IMR-90 (cell line): Measurements from ENCODE around the gene NOTCH3. TPM values are rescaled to one million over a fixed set of nuclear protein-coding genes. Genes with fewer than 3 reads are reported as not detected.
A peak's percentile ranks its signal among the peaks of the same experiment; 100 is the strongest.

ENCODE experiments used
- ATAC-seq: fragments of 200-7000 bp; cut with Tn5 transposase; 2 replicates; pipeline ENCODE4 v1.9.1; 2020; ENCODE audit warnings: low read depth, mild to moderate bottlenecking, moderate library complexity
- BruUV-seq: library from RNA; stranded (reverse); fragments of 400-500 nt; replicated peaks from 2 replicates; lab custom pipeline; 2021; lab: Mats Ljungman, UMichigan
- CTCF ChIA-PET: fragments of 300-600 bp; formaldehyde crosslinking; extraction: SDS; loops from one replicate; lab custom pipeline; 2021; ENCODE audit warnings: antibody characterized with exemption; lab: Yijun Ruan, JAX
- POLR2A ChIA-PET: fragments of 300-600 bp; sonication (Branson Sonifier 250); formaldehyde crosslinking; loops from one replicate; lab custom pipeline; 2022; ENCODE audit warnings: antibody characterized with exemption; ENCODE audit not compliant: unreplicated experiment; lab: Charles Lee
- DNase-seq: peaks from one replicate; pipeline ENCODE4 v3.0.0; 2013
- H2AFZ ChIP-seq: replicated peaks from 2 replicates; pipeline ENCODE3; 2013; ENCODE audit warnings: low read length, mild to moderate bottlenecking; ENCODE audit not compliant: poor library complexity
- H2AK5ac ChIP-seq: 2 replicates; pipeline ENCODE4 v1.6.1; 2013; ENCODE audit warnings: low read depth, low read length, inconsistent platforms
- H2AK9ac ChIP-seq: replicated peaks from 2 replicates; pipeline ENCODE3; 2013; ENCODE audit warnings: mild to moderate bottlenecking, low read depth, low read length, moderate library complexity; ENCODE audit not compliant: poor library complexity
- H2BK120ac ChIP-seq: 2 replicates; pipeline ENCODE4 v1.6.1; 2013; ENCODE audit warnings: low read depth, low read length, inconsistent platforms
- H2BK15ac ChIP-seq: 3 replicates; pipeline ENCODE4 v1.6.1; 2013; ENCODE audit warnings: low read depth, low read length, inconsistent platforms
- H2BK20ac ChIP-seq: 2 replicates; pipeline ENCODE4 v1.6.1; 2013; ENCODE audit warnings: low read depth, mild to moderate bottlenecking, inconsistent platforms, low read length, moderate library complexity
- H2BK5ac ChIP-seq: 2 replicates; pipeline ENCODE4 v1.6.1; 2013; ENCODE audit warnings: mild to moderate bottlenecking, low read depth, low read length, inconsistent platforms; ENCODE audit not compliant: poor library complexity, severe bottlenecking
- H3K14ac ChIP-seq: replicated peaks from 2 replicates; pipeline ENCODE4 v1.6.1; 2013; ENCODE audit warnings: low read depth, low read length, inconsistent platforms
- H3K18ac ChIP-seq: 2 replicates; pipeline ENCODE4 v1.6.1; 2013; ENCODE audit warnings: low read depth, low read length, control low read depth
- H3K23ac ChIP-seq: 2 replicates; pipeline ENCODE4 v1.6.1; 2013; ENCODE audit warnings: low read depth, low read length, inconsistent platforms
- H3K27ac ChIP-seq: 2 replicates; pipeline ENCODE4 v1.5.1; 2013; ENCODE audit warnings: mild to moderate bottlenecking, control low read depth, low read length; ENCODE audit not compliant: insufficient read depth
- H3K27me3 ChIP-seq: 2 replicates; pipeline ENCODE4 v1.6.1; 2013; ENCODE audit warnings: low read length; ENCODE audit not compliant: control insufficient read depth, insufficient read depth
- H3K36me3 ChIP-seq: 2 replicates; pipeline ENCODE4 v1.6.1; 2013; ENCODE audit warnings: low read length, mixed read lengths; ENCODE audit not compliant: control insufficient read depth, insufficient read depth
- H3K4ac ChIP-seq: 2 replicates; pipeline ENCODE4 v1.6.1; 2013; ENCODE audit warnings: low read depth, low read length, inconsistent platforms
- H3K4me1 ChIP-seq: 2 replicates; pipeline ENCODE4 v1.6.1; 2013; ENCODE audit warnings: low read length, mixed read lengths; ENCODE audit not compliant: control insufficient read depth, insufficient read depth
- H3K4me2 ChIP-seq: 2 replicates; pipeline ENCODE4 v1.6.1; 2013; ENCODE audit warnings: low read depth, mild to moderate bottlenecking, control low read depth, low read length, moderate library complexity
- H3K4me3 ChIP-seq: 2 replicates; pipeline ENCODE4 v1.5.1; 2013; ENCODE audit warnings: low read depth, mild to moderate bottlenecking, control low read depth, low read length, moderate library complexity; ENCODE audit not compliant: insufficient read depth
- H3K56ac ChIP-seq: 2 replicates; pipeline ENCODE4 v1.6.1; 2013; ENCODE audit warnings: low read length, inconsistent platforms; ENCODE audit not compliant: insufficient read depth; ENCODE audit errors: extremely low read depth
- H3K79me1 ChIP-seq, 2 experiments: 2 replicates each; pipeline ENCODE4 v1.6.1; 2013; ENCODE audit warnings: low read length in 2 of 2, inconsistent platforms in 1 of 2, low read depth in 1 of 2
- H3K9ac ChIP-seq: 2 replicates; pipeline ENCODE4 v1.6.1; 2013; ENCODE audit warnings: low read depth, low read length, control low read depth
- H3K9me1 ChIP-seq: 2 replicates; pipeline ENCODE4 v1.6.1; 2013; ENCODE audit warnings: low read length, inconsistent platforms; ENCODE audit not compliant: insufficient read depth
- H3K9me3 ChIP-seq: 2 replicates; pipeline ENCODE4 v1.6.1; 2013; ENCODE audit warnings: low read length; ENCODE audit not compliant: control insufficient read depth, insufficient read depth
- H4K20me1 ChIP-seq: 2 replicates; pipeline ENCODE4 v1.6.1; 2013; ENCODE audit warnings: low read length, inconsistent platforms; ENCODE audit not compliant: insufficient read depth
- H4K5ac ChIP-seq: 2 replicates; pipeline ENCODE4 v1.6.1; 2013; ENCODE audit warnings: mild to moderate bottlenecking, low read depth, low read length, control low read depth
- H4K8ac ChIP-seq, 2 experiments: 2 replicates each; pipeline ENCODE4 v1.6.1; 2013; ENCODE audit warnings: low read depth in 2 of 2, low read length in 2 of 2, control low read depth in 1 of 2, inconsistent platforms in 1 of 2
- H4K91ac ChIP-seq: 2 replicates; pipeline ENCODE4 v1.6.1; 2013; ENCODE audit warnings: low read depth, low read length, inconsistent platforms; ENCODE audit not compliant: insufficient read depth
- BHLHE40 ChIP-seq: fragments of 150-350 bp; IDR thresholded peaks from 2 replicates; pipeline ENCODE4 v1.6.1; 2016; ENCODE audit warnings: mild to moderate bottlenecking, low read depth, low read length
- CEBPB ChIP-seq: IDR thresholded peaks from 2 replicates; pipeline ENCODE4 v1.6.1; 2012; ENCODE audit warnings: low read depth, low read length, improper control_type of control experiment
- CHD1 ChIP-seq: IDR thresholded peaks from 2 replicates; pipeline ENCODE4 v1.6.1; 2012; ENCODE audit warnings: low read depth, low read length, improper control_type of control experiment
- CTCF ChIP-seq: conservative IDR thresholded peaks from 2 replicates; pipeline ENCODE4 v1.5.1; 2012; ENCODE audit warnings: mild to moderate bottlenecking, low read depth, low read length, improper control_type of control experiment
- FOS ChIP-seq: fragments of 150-350 bp; IDR thresholded peaks from 2 replicates; pipeline ENCODE4 v1.6.1; 2016; ENCODE audit warnings: low read depth, low read length
- MAFK ChIP-seq: IDR thresholded peaks from 2 replicates; pipeline ENCODE4 v1.6.1; 2012; ENCODE audit warnings: low read depth, low read length, improper control_type of control experiment
- MAZ ChIP-seq: IDR thresholded peaks from 2 replicates; pipeline ENCODE4 v1.6.1; 2012; ENCODE audit warnings: low read depth, mild to moderate bottlenecking, low read length, improper control_type of control experiment, moderate library complexity, borderline replicate concordance
- MXI1 ChIP-seq: IDR thresholded peaks from 2 replicates; pipeline ENCODE4 v1.6.1; 2012; ENCODE audit warnings: low read depth, mild to moderate bottlenecking, low read length, moderate library complexity, borderline replicate concordance
- RFX5 ChIP-seq: IDR thresholded peaks from 2 replicates; pipeline ENCODE4 v1.8.0; 2012; ENCODE audit warnings: low read depth, mild to moderate bottlenecking, low read length, moderate library complexity
- SMC3 ChIP-seq: fragments of 150-350 bp; IDR thresholded peaks from 2 replicates; pipeline ENCODE4 v1.6.1; 2016; ENCODE audit warnings: low read depth, mild to moderate bottlenecking, antibody characterized with exemption, low read length, moderate library complexity
- USF2 ChIP-seq: fragments of 150-350 bp; IDR thresholded peaks from 2 replicates; pipeline ENCODE4 v1.6.1; 2017; ENCODE audit warnings: mild to moderate bottlenecking, antibody characterized with exemption, low read length, low read depth
- whole genome bisulfite sequencing, 2 experiments: methylation state at CpG; one replicate each; pipeline versions ENCODE4 v1.1.5 to v1.1.7; 2013; ENCODE audit warnings: missing lambda C conversion rate in 2 of 2; ENCODE audit not compliant: insufficient read length in 1 of 2; ENCODE audit errors: extremely low coverage in 2 of 2; 5-methylcytosine and 5-hydroxymethylcytosine counted together
- dilution Hi-C: fragments of 300-500 bp; cut with HindIII; formaldehyde crosslinking; loops from one replicate; pipeline ENCODE4 v1.14.3; 2018; ENCODE audit warnings: low sequenced_read_pairs; ENCODE audit not compliant: unreplicated experiment
- in situ Hi-C: fragments of 300-500 bp; cut with MboI; formaldehyde crosslinking; loops from 3 replicates; pipeline ENCODE4 v1.14.3; 2019; ENCODE audit warnings: low sequenced_read_pairs, inconsistent platforms, mixed read lengths
- intact Hi-C: fragments of 100-400 bp; cut with micrococcal nuclease; formaldehyde crosslinking; loops from 2 replicates; pipeline ENCODE4 v1.10.0; 2022
- polyA plus RNA-seq, 3 experiments: library from polyadenylated mRNA; depleted of rRNA; stranded (reverse); fragments of >200 nt; gene quantifications; 2 replicates each; pipeline ENCODE4 v1.2.3, GENCODE V29; 2012; ENCODE audit warnings: low replicate concordance in 1 of 3
- total RNA-seq: library from RNA; depleted of rRNA; stranded (reverse); fragments of >200 nt; gene quantifications from 2 replicates; pipeline ENCODE4 v1.2.3, GENCODE V29; 2012

The NOTCH3 gene
- total and polyA plus RNA-seq, 2 of the 4 experiments (the other 2 are of a cell fraction), result 5.9 to 25.1 TPM

- H3K9me3 ChIP-seq, result no peaks in the 10 kb centered on the region
- intact Hi-C loops, result loop anchor here (5.0 kb wide), 1 partner anchor 57 kb away; no protein-coding TSS in a partner anchor
- H3K4me2 ChIP-seq, result peak overlapping the region; percentile 50
These were observed 5.9 kb downstream of the NOTCH3 start for GRCh38 chr19:15194938-15195337.

More at GRCh38 chr19:15194938-15195337, 5.9 kb downstream of the NOTCH3 start:
- Histone ChIP-seq H3K9ac (no peak overlapping the region), H2BK5ac (no peak overlapping the region), H2BK20ac (no peak overlapping the region), H2AFZ (peak overlapping the region; percentile 71), H3K14ac (0 out of 2 replicates have a peak overlapping the region, but pooled peaks have one; percentile 25), H4K20me1 (peaks cover 22% of the 10 kb centered on the region), H3K4me1 (peaks cover 13% of the 10 kb centered on the region), H2AK9ac (peak overlapping the region; percentile 89), H3K23ac (peak overlapping the region; percentile 31; the same call in 1 of the 2 replicates), H3K4ac (peak overlapping the region; percentile 28), H2BK120ac (no peak overlapping the region), H2AK5ac (peak overlapping the region; percentile 54), H2BK15ac (no peak overlapping the region; the same call in 2 of the 3 replicates), H4K8ac (peak overlapping the region in 1 of 2 experiments; percentile 32; a peak in 1 of 4 replicates), H3K18ac (no peak overlapping the region), H3K9me1 (peaks cover 11% of the 10 kb centered on the region), H4K91ac (no peak overlapping the region), H3K4me3 (no peak overlapping the region), H3K36me3 (peaks cover 24% of the 10 kb centered on the region), H4K5ac (no peak overlapping the region), H3K56ac (no peak overlapping the region; the same call in 1 of the 2 replicates), H3K27me3 (no peaks in the 10 kb centered on the region), H3K27ac (no peak overlapping the region), H3K79me1 (peaks cover 18 to 49% of the 10 kb centered on the region in 2 experiments)
- ChIA-PET CTCF (interaction anchor here (0.9 to 1.1 kb wide), 2 partner anchors 12 to 103 kb away, joined by 3 to 5 read pairs; no protein-coding TSS in a partner anchor), POLR2A (no interaction called here)
- peak; percentile 16; the same call in 1 of the 2 replicates for ATAC-seq
- peak; percentile 59 for DNase-seq
- in situ Hi-C loops (no loop called here), dilution Hi-C loops (no loop called here)
- no peak for TF ChIP-seq BHLHE40
- TF ChIP-seq FOS, result no peak
- TF ChIP-seq CHD1, result no peak
- TF ChIP-seq CEBPB, result no peak
- TF ChIP-seq CTCF, result no peak
- no peak for TF ChIP-seq MXI1
- TF ChIP-seq RFX5, result no peak
- no peak for TF ChIP-seq MAFK
- TF ChIP-seq USF2, result no peak
- no peak for TF ChIP-seq MAZ
- no peak for TF ChIP-seq SMC3
- no TSS peak for BruUV-seq
- WGBS, 2 experiments, result no CpG with 5 or more reads among the region's 6 CpGs
